GM21576 (cell line): ENCODE measurements around the gene CIZ1.
A peak's percentile ranks its signal among the peaks of the same experiment; 100 is the strongest.

ENCODE experiments used
- ATAC-seq: cut with Tn5 transposase; IDR thresholded peaks from one replicate; pipeline ENCODE4 v1.9.1; 2021; ENCODE audit warnings: mild to moderate bottlenecking, moderate library complexity; ENCODE audit not compliant: unreplicated experiment

The CIZ1 gene

GRCh38 chr9:128163523-128164306, 27.7 kb downstream of the CIZ1 start:
- ATAC-seq, result no peak

GRCh38 chr9:128163027-128163515, 28.3 kb downstream of the CIZ1 start:
- ATAC-seq, result no peak

DNA sequence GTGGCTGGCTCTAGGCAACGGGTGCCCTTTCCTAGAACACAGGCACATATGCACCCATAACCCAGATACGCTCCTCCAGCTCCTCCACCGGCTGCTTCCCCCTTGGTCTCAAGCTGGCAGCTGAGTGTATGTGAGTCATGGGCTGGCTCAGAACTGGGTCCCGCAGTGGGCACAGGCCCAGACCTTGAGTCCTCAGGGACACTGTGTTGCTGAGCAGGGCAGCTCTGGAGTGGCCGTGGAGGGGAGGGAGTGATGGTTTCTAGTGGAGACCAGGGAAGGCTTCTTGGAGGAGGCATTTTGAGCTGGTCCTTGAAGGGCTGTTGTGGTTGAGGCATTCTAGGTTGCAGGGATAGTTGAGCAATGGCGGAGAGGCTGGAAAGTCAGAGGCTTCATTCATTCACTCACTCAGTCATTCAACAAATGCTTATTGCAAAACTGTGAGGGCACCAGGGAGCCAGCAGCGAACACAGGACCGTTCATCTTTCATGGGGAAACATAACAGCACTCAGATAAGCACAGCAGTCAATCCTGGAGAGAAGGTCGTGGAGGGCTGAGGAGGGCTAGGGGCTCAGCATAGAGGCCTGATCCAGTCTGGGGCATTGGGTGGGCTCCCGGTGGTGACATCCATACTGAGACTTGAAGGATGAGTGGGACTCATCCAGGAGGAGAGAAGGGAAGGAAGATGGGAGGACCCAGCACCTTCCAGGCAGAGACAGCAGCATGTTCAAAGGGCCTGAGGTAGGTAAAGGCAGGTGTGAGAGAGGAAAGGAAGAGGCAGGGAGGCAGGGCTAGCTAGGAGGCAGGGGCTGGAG, 29.0 kb downstream of the CIZ1 start:
- no peak for ATAC-seq

GRCh38 chr9:128161215-128161902, 30.0 kb downstream of the CIZ1 start:
- ATAC-seq, result no peak

- ATAC-seq, result peak; percentile 8
Observed at GRCh38 chr9:128160603-128160987, 30.8 kb downstream of the CIZ1 start.

GRCh38 chr9:128159784-128160602, 31.4 kb downstream of the CIZ1 start, which contains the start of gene BBLN:
TSS of gene BBLN (plus strand) at chr9:128160265. CDS start at chr9:128160408, 143 bp downstream.
- peak; percentile 70 for ATAC-seq

DNA sequence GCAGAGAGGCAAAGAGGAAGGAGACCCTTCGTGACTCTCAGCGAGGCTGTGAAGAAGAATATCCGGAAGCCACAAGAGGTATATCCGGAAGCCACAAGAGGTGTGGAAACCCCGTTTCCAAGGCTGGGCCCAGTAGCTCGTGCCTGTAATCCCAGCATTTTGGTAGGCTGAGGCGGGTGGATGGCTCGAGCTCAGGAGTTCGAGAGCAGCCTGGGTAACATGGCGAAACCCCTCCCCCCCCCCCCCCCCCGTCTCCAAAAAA, 31.9 kb downstream of the CIZ1 start:
- no peak for ATAC-seq

GRCh38 chr9:128155736-128156500, 35.5 kb downstream of the CIZ1 start:
- no peak for ATAC-seq

- ATAC-seq, result no peak
Observed at GRCh38 chr9:128153947-128154695, 37.3 kb downstream of the CIZ1 start.

DNA sequence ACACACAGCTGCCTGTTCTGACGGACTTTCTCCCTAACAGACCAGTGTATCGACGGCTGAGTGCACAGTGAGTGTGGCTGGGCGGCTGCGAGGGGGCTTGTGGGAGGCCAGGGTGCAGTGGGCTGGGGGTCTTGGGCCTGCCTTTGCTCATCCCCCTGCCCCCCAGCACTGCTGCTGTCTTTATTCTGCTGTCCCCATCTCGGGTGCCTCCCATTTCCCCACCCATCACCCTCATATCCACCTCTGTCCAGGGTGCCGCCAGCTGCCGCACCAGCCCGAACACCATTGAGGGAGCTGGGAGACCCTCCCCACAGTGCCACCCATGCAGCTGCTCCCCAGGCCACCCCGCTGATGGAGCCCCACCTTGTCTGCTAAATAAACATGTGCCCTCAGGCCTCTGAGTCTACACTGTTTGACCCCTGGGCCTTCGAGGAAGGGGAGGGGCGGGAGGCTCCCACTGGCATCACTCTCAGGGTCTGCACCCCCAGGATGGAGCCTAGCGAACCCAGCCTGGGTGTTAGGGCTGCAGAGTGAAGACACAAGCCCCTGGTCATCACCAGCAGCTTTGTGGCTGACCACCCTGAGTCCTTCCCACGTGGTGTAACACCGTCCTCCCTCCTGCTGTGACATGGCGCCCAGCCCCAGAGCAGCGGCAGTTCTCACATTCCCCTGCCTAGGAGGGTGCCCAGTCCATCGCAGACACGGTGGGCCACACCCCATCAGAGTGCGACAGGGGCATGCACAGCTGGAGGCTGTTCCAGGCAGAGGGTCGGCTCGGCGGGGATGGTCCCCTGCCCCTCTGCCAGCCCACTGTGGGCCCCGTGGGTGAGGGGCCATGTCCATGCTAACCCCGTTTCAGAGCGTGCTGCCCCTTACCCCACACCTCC, 38.1 kb downstream of the CIZ1 start:
- ATAC-seq, result no peak

- no peak for ATAC-seq
Observed at GRCh38 chr9:128152133-128153059, 39.0 kb downstream of the CIZ1 start.

DNA sequence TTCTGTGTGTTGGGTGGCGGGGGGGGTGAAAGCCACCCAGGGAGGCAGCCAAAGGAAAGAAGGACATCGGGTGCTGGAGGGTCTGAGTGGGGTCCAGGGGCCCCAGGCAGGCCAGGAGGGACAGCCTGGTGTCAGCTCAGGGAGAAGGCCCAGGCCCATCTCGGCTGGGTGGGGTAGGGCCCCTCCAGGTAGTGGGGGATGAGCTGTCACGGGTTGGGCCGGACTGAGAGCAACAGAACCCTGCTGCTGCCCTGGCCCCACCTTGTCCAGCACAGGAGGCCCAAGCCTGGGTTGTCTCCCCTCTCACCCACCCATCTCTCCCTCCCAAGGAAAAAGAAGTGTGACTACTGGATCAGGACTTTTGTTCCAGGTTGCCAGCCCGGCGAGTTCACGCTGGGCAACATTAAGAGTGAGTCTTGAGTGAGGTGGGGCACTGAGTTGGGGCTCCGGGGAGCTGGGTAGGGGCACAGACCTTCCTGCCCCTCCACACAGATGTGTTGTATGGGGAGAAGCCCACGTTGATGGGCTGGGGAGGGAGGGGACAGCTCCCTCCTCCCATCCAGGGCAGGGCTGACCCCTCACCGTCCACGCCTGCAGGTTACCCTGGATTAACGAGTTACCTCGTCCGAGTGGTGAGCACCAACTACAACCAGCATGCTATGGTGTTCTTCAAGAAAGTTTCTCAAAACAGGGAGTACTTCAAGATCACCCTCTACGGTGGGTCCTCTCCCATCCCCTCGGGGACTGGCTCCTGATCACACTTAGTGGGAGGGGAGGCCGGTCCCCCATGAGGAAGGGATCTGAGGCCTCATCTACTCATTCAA, 39.9 kb downstream of the CIZ1 start:
- ATAC-seq, result no peak

DNA sequence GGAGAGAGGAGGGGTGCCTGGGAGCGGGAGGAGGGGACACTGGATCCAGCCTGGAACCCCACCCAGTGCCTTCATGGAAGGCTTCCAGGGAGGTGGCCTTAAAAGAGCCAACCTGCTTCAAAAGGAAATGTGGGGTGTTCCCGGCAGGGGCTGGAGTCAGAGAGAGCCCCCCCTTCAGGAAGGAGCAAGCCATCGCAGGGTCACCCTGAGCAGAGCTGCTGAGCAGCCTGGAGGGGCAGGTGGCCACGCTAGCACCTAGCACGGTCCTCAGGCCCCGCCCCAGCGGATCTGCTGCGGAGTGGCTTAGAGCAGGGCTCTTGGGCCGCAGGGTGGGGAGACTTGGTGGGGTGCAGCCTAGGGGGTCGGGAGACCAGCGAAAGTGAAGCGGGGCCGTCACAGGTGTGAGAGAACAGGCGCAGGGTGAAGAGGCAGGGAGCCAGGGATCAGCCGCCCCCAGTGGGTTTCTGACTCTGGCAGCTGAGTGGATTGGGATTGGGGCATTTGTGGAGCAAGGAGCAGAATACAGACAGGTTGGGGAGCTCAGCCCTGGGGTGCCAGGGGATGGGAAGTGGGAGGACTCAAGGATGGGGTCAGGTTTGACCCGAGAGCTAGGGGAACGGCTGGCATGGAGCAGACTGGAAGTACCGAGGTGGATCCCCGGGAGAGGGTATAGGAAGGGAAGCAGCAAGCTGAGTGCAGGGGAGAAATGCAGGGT, 40.6 kb downstream of the CIZ1 start:
- ATAC-seq, result no peak

GRCh38 chr9:128149951-128150593, 41.3 kb downstream of the CIZ1 start:
- ATAC-seq, result no peak

DNA sequence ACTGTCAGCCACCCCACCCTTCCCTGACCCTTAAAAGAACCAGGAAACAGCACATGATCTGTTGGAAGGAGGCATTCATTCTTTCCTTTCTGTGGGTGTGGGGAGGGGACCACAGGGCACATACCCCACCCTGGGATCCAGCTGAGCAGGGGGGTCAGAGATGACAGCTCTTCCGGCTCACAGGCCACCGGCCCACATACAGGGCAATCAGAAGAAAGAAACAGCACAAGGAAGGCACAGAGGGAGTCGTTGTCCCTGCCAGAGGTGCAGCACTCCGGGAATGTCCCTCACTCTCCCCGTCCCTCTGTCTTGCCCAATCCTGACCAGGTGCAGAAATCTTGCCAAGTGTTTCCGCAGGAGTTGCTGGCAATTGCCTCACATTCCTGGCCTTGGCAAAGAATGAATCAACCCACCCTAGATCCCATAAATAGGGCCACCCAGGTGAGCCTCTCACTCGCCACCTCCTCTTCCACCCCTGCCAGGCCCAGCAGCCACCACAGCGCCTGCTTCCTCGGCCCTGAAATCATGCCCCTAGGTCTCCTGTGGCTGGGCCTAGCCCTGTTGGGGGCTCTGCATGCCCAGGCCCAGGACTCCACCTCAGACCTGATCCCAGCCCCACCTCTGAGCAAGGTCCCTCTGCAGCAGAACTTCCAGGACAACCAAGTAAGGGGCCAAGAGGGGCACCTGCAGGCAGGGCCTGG, 42.2 kb downstream of the CIZ1 start, which contains the start of gene LCN2:
Gene LCN2 (plus strand): TSS at position 453 of the 701 bp plus-strand sequence. CDS start 73 bp downstream, at position 526.
- ATAC-seq, result no peak
